OCI-LY3 (cell line): ENCODE results near the gene HEXA.

ENCODE experiments used
- CTCF ChIP-seq: fragments of 200-600, 300-600 bp; sonication (generic); IDR thresholded peaks from 2 replicates; pipeline ENCODE4 v1.5.1; 2014; ENCODE audit warnings: antibody characterized with exemption, low read length, low read depth
- EZH2phosphoT487 ChIP-seq: fragments of 200-600 bp; shearing (Covaris generic); IDR thresholded peaks from 2 replicates; pipeline ENCODE4 v1.6.1; 2018; ENCODE audit warnings: antibody characterized with exemption, mixed run types, low read depth

GRCh38 chr15:72380743-72381142, 4.9 kb upstream of the HEXA start:
- TF ChIP-seq CTCF, result no peak
- TF ChIP-seq EZH2phosphoT487, result no peak
